ENCODE measurements around the gene NID2.

The NID2 gene

GRCh38 chr14:52068615-52069306, at the start of gene NID2:
Gene NID2, minus strand, starts transcription at chr14:52069059. Its CDS starts 65 bp downstream, at chr14:52068994.
- no peak for DNase-seq

- no peak for DNase-seq
Measured at GRCh38 chr14:52117111-52117832, 48.4 kb upstream of the NID2 start.

- no peak for DNase-seq
Measured at GRCh38 chr14:52115286-52115685, 46.4 kb upstream of the NID2 start.

GRCh38 chr14:52112336-52113018, 43.6 kb upstream of the NID2 start:
- DNase-seq = no peak

GRCh38 chr14:52111583-52111982, 42.7 kb upstream of the NID2 start:
- DNase-seq = no peak

- no peak for DNase-seq
Measured at GRCh38 chr14:52110441-52111086, 41.7 kb upstream of the NID2 start.

GRCh38 chr14:52108823-52109222, 40.0 kb upstream of the NID2 start:
- no peak for DNase-seq

- no peak for DNase-seq
Measured at GRCh38 chr14:52106840-52107239, 38.0 kb upstream of the NID2 start.

- peak; percentile 49 for DNase-seq
Measured at GRCh38 chr14:52103416-52103815, 34.6 kb upstream of the NID2 start.

GRCh38 chr14:52095794-52096193, 26.9 kb upstream of the NID2 start:
- no peak for DNase-seq

- DNase-seq = no peak
Measured at GRCh38 chr14:52095336-52095735, 26.5 kb upstream of the NID2 start.

- no peak for DNase-seq
Measured at GRCh38 chr14:52094546-52095271, 25.9 kb upstream of the NID2 start.

- DNase-seq = no peak
Measured at GRCh38 chr14:52091928-52092327, 23.1 kb upstream of the NID2 start.

- DNase-seq = no peak
Measured at GRCh38 chr14:52090936-52091335, 22.1 kb upstream of the NID2 start.

GRCh38 chr14:52089218-52089617, 20.4 kb upstream of the NID2 start:
- DNase-seq = no peak

GRCh38 chr14:52086711-52087110, 17.9 kb upstream of the NID2 start:
- no peak for DNase-seq

- no peak for DNase-seq
Measured at GRCh38 chr14:52082903-52083302, 14.0 kb upstream of the NID2 start.

- no peak for DNase-seq
Measured at GRCh38 chr14:52081964-52082363, 13.1 kb upstream of the NID2 start.

- DNase-seq = no peak
Measured at GRCh38 chr14:52080808-52081755, 12.2 kb upstream of the NID2 start.

GRCh38 chr14:52080158-52080800, 11.4 kb upstream of the NID2 start:
- no peak for DNase-seq

Measured in NCI-H1417 treated with DMSO at 0.1 percent for 48 hours (cell line).